ENCODE measurements around the gene SRPX2.

DNA sequence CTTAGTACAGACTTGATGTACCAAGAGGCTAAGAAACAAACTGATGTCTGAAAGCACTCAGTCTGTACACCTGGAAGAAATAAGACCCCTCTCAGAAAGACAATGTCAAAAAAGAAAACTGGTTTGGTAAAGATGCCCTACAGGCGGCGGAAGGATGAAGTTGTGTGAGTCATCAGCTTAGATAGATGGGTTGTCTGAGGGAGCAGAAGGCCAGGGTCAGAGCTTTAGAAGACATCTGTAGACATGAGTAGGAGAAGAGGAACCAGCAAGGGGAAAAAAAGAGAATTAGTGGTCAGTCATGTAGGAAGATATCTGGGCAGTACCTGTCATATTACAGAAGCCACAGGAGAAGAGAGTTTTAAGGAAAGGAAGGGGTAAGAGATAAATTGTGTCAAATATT lies 8.3 kb downstream of the SRPX2 start:
- TF ChIP-seq, protein P1, sequence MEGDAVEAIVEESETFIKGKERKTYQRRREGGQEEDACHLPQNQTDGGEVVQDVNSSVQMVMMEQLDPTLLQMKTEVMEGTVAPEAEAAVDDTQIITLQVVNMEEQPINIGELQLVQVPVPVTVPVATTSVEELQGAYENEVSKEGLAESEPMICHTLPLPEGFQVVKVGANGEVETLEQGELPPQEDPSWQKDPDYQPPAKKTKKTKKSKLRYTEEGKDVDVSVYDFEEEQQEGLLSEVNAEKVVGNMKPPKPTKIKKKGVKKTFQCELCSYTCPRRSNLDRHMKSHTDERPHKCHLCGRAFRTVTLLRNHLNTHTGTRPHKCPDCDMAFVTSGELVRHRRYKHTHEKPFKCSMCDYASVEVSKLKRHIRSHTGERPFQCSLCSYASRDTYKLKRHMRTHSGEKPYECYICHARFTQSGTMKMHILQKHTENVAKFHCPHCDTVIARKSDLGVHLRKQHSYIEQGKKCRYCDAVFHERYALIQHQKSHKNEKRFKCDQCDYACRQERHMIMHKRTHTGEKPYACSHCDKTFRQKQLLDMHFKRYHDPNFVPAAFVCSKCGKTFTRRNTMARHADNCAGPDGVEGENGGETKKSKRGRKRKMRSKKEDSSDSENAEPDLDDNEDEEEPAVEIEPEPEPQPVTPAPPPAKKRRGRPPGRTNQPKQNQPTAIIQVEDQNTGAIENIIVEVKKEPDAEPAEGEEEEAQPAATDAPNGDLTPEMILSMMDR (IDR thresholded peaks at IDR 0.05): no peak
- no peak for TF ChIP-seq POLR2A (IDR thresholded peaks at IDR 0.05)

All from Peyer's patch (tissue), 4 donors.